ENCODE results near the gene PRKAG2. TPM values are rescaled to one million over a fixed set of nuclear protein-coding genes. Genes with fewer than 3 reads are reported as not detected.
"Not testable (repeated sequence)": the region's sequence is repeated elsewhere in the genome, so short reads cannot be mapped to it uniquely, and the experiment has no call there.

The PRKAG2 gene
- total RNA-seq, 4 donors from 2014 or later, result 8.9 to 35.1 (median 13.6) TPM

DNA sequence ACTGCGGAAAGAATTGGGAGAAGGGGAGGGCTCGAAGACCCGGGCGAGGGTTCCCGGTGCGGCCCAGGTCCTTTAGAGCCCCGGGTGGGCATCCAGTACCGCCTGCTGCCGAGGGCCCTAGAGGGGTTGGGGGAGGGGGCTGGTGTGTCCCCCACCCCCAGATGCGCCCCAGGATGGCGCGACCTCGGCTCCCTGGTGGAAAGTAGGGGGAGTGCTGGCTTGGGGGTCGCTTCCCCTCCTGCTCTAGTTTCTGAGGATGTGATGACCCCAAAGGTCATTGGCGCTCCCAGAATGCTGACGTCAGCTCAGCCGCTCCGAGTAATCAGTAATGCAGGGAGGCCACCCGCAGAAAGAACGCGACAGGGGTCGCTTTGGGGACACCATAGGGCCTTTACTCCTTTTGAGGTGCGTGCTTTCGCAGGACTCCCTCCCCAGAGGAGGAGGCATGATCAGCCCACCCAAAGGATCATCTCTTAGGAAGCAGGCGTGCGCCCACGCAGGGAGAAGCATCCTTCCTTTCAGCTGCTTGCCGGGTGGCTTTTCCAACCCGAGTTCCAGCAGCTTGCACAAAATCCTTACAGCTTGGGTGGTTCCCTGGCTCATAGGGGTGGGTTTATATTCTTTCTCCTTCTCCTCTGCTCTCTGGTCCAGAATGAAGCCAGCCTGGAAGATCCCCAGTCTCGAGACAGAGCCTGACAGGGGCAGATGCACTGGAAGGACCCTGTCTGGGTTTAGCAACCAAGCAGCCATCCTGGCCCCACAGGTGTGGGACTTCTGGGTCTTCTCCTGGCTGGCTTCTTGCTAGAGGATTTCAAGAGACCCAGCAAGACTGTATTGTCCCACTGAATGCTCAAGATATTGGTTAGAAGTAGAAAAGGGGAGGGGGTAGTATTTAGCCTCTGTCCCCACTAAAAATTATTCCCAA is 1.3 kb upstream of the PRKAG2 start:
- peak overlapping the region; percentile 86 to 98 (median 94) for H3K27ac ChIP-seq
- WGBS, 2 donors, result 40% methylated on average over 8 of the region's 30 CpGs; no CpG with 5 or more reads in 1 of the 2 donors
- intact Hi-C loops (cut with DNase I), result no loop called here
- no peak for DNase-seq
- no peaks in the 10 kb centered on the region for H3K9me3 ChIP-seq
- peaks cover 0 to 1% (median 0%) of the 10 kb centered on the region in 4 donors for H3K27me3 ChIP-seq
- H3K36me3 ChIP-seq, result no peaks in the 10 kb centered on the region
- H3K4me1 ChIP-seq, result peaks cover 11 to 35% (median 15%) of the 10 kb centered on the region in 3 donors
- peak overlapping the region; percentile 71 to 94 (median 80) for H3K4me3 ChIP-seq
- TF ChIP-seq, protein P1, sequence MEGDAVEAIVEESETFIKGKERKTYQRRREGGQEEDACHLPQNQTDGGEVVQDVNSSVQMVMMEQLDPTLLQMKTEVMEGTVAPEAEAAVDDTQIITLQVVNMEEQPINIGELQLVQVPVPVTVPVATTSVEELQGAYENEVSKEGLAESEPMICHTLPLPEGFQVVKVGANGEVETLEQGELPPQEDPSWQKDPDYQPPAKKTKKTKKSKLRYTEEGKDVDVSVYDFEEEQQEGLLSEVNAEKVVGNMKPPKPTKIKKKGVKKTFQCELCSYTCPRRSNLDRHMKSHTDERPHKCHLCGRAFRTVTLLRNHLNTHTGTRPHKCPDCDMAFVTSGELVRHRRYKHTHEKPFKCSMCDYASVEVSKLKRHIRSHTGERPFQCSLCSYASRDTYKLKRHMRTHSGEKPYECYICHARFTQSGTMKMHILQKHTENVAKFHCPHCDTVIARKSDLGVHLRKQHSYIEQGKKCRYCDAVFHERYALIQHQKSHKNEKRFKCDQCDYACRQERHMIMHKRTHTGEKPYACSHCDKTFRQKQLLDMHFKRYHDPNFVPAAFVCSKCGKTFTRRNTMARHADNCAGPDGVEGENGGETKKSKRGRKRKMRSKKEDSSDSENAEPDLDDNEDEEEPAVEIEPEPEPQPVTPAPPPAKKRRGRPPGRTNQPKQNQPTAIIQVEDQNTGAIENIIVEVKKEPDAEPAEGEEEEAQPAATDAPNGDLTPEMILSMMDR (IDR thresholded peaks at IDR 0.05), result no peak
- TF ChIP-seq POLR2A (IDR thresholded peaks at IDR 0.05), result no peak

GRCh38 chr7:151875942-151876898 is 695 bp downstream of the PRKAG2 start:
- intact Hi-C loops (cut with DNase I), result no loop called here
- TF ChIP-seq POLR2A (IDR thresholded peaks at IDR 0.05), result peak in 2 of 4 donors; percentile 22 to 28
- TF ChIP-seq, protein P1 (IDR thresholded peaks at IDR 0.05), result no peak
- Histone ChIP-seq H3K27me3 (no peaks in the 10 kb centered on the region), H3K4me3 (peak overlapping the region; percentile 71 to 94 (median 80)), H3K9me3 (no peaks in the 10 kb centered on the region), H3K36me3 (no peaks in the 10 kb centered on the region), H3K4me1 (peaks cover 11 to 55% (median 15%) of the 10 kb centered on the region in 3 donors), H3K27ac (peak overlapping the region; percentile 86 to 98 (median 94))
- peak; percentile 35 for DNase-seq
- WGBS, 2 donors, result 0% methylated on average over 1 to 17 of the region's 93 CpGs

GRCh38 chr7:151874479-151874878 is 2.4 kb downstream of the PRKAG2 start:
- 85 to 93% methylated on average over 4 of the region's 4 CpGs for WGBS, 2 donors
- peaks cover 21 to 72% (median 22%) of the 10 kb centered on the region in 3 donors for H3K4me1 ChIP-seq
- H3K4me3 ChIP-seq, result peak overlapping the region in 3 of 4 donors; percentile 74 to 94 (median 85)
- DNase-seq; intact Hi-C loops (cut with DNase I); H3K36me3 ChIP-seq; H3K27me3 ChIP-seq; H3K9me3 ChIP-seq: not testable (repeated sequence)
- peak overlapping the region in 3 of 4 donors; percentile 91 to 98 (median 98) for H3K27ac ChIP-seq

GRCh38 chr7:151873402-151873965 is 3.4 kb downstream of the PRKAG2 start:
- intact Hi-C loops (cut with DNase I), result no loop called here
- WGBS, 2 donors, result 57 to 64% methylated on average over 11 of the region's 11 CpGs

More at GRCh38 chr7:151873402-151873965, 3.4 kb downstream of the PRKAG2 start:
- H3K9me3 ChIP-seq, result no peaks in the 10 kb centered on the region
- no peaks in the 10 kb centered on the region for H3K27me3 ChIP-seq
- H3K36me3 ChIP-seq, result no peaks in the 10 kb centered on the region
- peaks cover 24 to 80% (median 29%) of the 10 kb centered on the region in 3 donors for H3K4me1 ChIP-seq
- H3K27ac ChIP-seq, result peak overlapping the region in 2 of 4 donors; percentile 33 to 52
- no peak overlapping the region for H3K4me3 ChIP-seq
- no peak for TF ChIP-seq POLR2A (IDR thresholded peaks at IDR 0.05)
- TF ChIP-seq, protein P1 (IDR thresholded peaks at IDR 0.05), result no peak
- DNase-seq, result no peak
